ENCODE measurements around the gene NUAK1.

GRCh38 chr12:106122004-106122403 is 16.8 kb downstream of the NUAK1 start:
- TF ChIP-seq ZNF8 (CRISPR knock-in tag; IDR thresholded peaks at IDR 0.05) (no peak), PATZ1 (CRISPR knock-in tag; IDR thresholded peaks at IDR 0.05; ENCODE audit: borderline replicate concordance) (no peak), ZNF70 (CRISPR knock-in tag; IDR thresholded peaks at IDR 0.05) (no peak), POU6F1 (CRISPR knock-in tag; IDR thresholded peaks at IDR 0.05; ENCODE audit: borderline replicate concordance, low read depth) (no peak), ZFP30 (CRISPR knock-in tag; IDR thresholded peaks at IDR 0.05) (no peak), BACH2 (CRISPR knock-in tag; IDR thresholded peaks at IDR 0.05; ENCODE audit: borderline replicate concordance) (no peak), CSRNP3 (CRISPR knock-in tag; IDR thresholded peaks at IDR 0.05) (no peak), ARNTL (CRISPR knock-in tag; IDR thresholded peaks at IDR 0.05; ENCODE audit: borderline replicate concordance, low read depth) (no peak), CREB5 (CRISPR knock-in tag; IDR thresholded peaks at IDR 0.05; ENCODE audit: low read depth) (no peak), PPARA (CRISPR knock-in tag; IDR thresholded peaks at IDR 0.05; ENCODE audit: borderline replicate concordance) (no peak), TCF4 (CRISPR knock-in tag; IDR thresholded peaks at IDR 0.05; ENCODE audit: borderline replicate concordance) (no peak), TSHZ2 (CRISPR knock-in tag; IDR thresholded peaks at IDR 0.05) (no peak), TOX (CRISPR knock-in tag; IDR thresholded peaks at IDR 0.05; ENCODE audit: borderline replicate concordance) (no peak), ZNF565 (CRISPR knock-in tag; conservative IDR thresholded peaks at IDR 0.05; ENCODE audit: low read depth) (no peak)

All from SK-N-SH treated with all-trans-retinoic acid at 6 μM for 48 hours (cell line).